Mesendoderm (in vitro differentiated cells): ENCODE measurements around the gene APOBEC2.

ENCODE experiments used
- DNase-seq: peaks from one replicate; pipeline ENCODE4 v3.0.0; 2013
- H2AK5ac ChIP-seq: 2 replicates; pipeline ENCODE4 v1.6.1; 2013; ENCODE audit warnings: low read length, inconsistent platforms
- H2BK120ac ChIP-seq: 2 replicates; pipeline ENCODE4 v1.6.1; 2013; ENCODE audit warnings: low read depth, mild to moderate bottlenecking, low read length, moderate library complexity, mixed read lengths
- H2BK15ac ChIP-seq: replicated peaks from 2 replicates; pipeline ENCODE4 v1.6.1; 2013; ENCODE audit warnings: low read depth, mild to moderate bottlenecking, moderate library complexity
- H2BK5ac ChIP-seq: 2 replicates; pipeline ENCODE4 v1.6.1; 2013; ENCODE audit warnings: low read length, inconsistent platforms
- H3K18ac ChIP-seq: 2 replicates; pipeline ENCODE4 v1.6.1; 2013; ENCODE audit warnings: mild to moderate bottlenecking, low read length, mixed read lengths
- H3K23ac ChIP-seq: one replicate; pipeline ENCODE4 v1.6.1; 2013; ENCODE audit warnings: low read length
- H3K27ac ChIP-seq: 2 replicates; pipeline ENCODE4 v1.5.1; 2013; ENCODE audit warnings: low read depth, mild to moderate bottlenecking, inconsistent platforms, low read length, moderate library complexity
- H3K27me3 ChIP-seq: 2 replicates; pipeline ENCODE4 v1.6.1; 2013; ENCODE audit warnings: low read length, control low read depth, mild to moderate bottlenecking, inconsistent platforms; ENCODE audit not compliant: insufficient read depth, poor library complexity
- H3K36me3 ChIP-seq: 2 replicates; pipeline ENCODE4 v1.6.1; 2013; ENCODE audit warnings: low read length, inconsistent platforms; ENCODE audit not compliant: control insufficient read depth, insufficient read depth
- H3K4ac ChIP-seq: one replicate; pipeline ENCODE4 v1.6.1; 2013; ENCODE audit warnings: low read depth, mild to moderate bottlenecking, low read length, moderate library complexity
- H3K4me1 ChIP-seq: 2 replicates; pipeline ENCODE4 v1.6.1; 2013; ENCODE audit warnings: low read depth, low read length, inconsistent platforms; ENCODE audit not compliant: control insufficient read depth
- H3K4me2 ChIP-seq: 2 replicates; pipeline ENCODE4 v1.6.1; 2013; ENCODE audit warnings: low read length
- H3K4me3 ChIP-seq: 2 replicates; pipeline ENCODE4 v1.5.1; 2013; ENCODE audit warnings: mild to moderate bottlenecking, low read length
- H3K56ac ChIP-seq: one replicate; pipeline ENCODE4 v1.6.1; 2013; ENCODE audit warnings: low read length
- H3K79me1 ChIP-seq: 2 replicates; pipeline ENCODE4 v1.6.1; 2013; ENCODE audit warnings: low read length, inconsistent platforms
- H3K79me2 ChIP-seq: 2 replicates; pipeline ENCODE4 v1.6.1; 2013; ENCODE audit warnings: mild to moderate bottlenecking, low read length; ENCODE audit not compliant: control insufficient read depth, insufficient read depth
- H3K9ac ChIP-seq: 2 replicates; pipeline ENCODE4 v1.6.1; 2013; ENCODE audit warnings: low read length, inconsistent platforms
- H4K5ac ChIP-seq: one replicate; pipeline ENCODE4 v1.6.1; 2013; ENCODE audit warnings: low read length
- H4K8ac ChIP-seq: one replicate; pipeline ENCODE4 v1.6.1; 2013; ENCODE audit warnings: low read depth, mild to moderate bottlenecking, control low read depth, low read length, moderate library complexity
- WGBS: extraction: QIAGEN DNeasy Blood & Tissue Kit; methylation state at CpG from one replicate; pipeline ENCODE4 v1.1.7; 2013; ENCODE audit warnings: low lambda C conversion rate, missing lambda C conversion rate; ENCODE audit not compliant: insufficient coverage; ENCODE audit errors: extremely low coverage; 5-methylcytosine and 5-hydroxymethylcytosine counted together

APOBEC2 gene

DNA sequence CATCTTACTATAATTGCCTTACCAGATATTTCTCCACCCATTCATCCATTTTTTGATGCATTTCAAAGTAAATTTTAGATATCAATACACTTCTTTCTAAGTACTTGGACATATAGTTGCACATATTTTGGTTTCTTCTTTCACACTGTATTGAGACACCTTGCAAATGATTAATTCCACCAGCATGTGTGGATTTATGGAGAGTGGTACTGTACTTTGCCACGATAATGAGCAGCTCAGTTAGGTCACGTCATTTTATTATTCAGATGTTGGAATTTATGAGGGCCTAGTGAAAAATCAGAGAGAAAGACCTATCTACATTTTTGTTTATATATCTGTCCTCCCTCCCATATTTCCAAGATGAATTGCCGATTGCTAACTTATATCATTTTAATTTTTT, 25.1 kb downstream of the APOBEC2 start:
- H3K36me3 ChIP-seq = peaks cover 5% of the 10 kb centered on the region
- DNase-seq = no peak

DNA sequence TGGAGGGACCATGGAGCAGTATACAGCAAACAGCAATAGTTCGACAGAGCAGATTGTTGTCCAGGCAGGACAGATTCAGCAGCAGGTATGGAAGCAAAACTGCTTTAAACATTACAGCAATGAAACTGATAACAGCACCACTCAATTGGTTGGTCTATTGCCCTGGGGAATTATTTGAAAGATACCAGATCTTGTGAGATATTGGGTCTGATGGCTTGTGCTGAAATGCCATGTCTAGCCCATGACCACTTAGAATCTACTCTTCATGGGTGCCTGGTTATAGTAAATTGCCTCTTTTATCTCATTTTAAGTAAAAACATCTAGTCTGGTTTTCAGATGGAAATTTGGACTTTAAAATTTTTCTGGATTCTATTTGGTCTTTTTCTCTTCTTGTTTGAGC, 26.1 kb downstream of the APOBEC2 start:
- Histone ChIP-seq H3K27ac (no peak overlapping the region), H3K56ac (no peak overlapping the region), H3K79me2 (peaks cover 53% of the 10 kb centered on the region), H4K8ac (no peak overlapping the region), H3K18ac (no peak overlapping the region), H3K23ac (no peak overlapping the region), H3K4me3 (no peak overlapping the region), H2BK5ac (no peak overlapping the region), H3K4me2 (no peak overlapping the region), H3K27me3 (no peaks in the 10 kb centered on the region), H2AK5ac (no peak overlapping the region), H2BK120ac (no peak overlapping the region), H3K79me1 (peaks cover 14% of the 10 kb centered on the region), H3K36me3 (peaks cover 5% of the 10 kb centered on the region), H3K9ac (no peak overlapping the region), H2BK15ac (no peak overlapping the region), H4K5ac (no peak overlapping the region), H3K4me1 (no peaks in the 10 kb centered on the region), H3K4ac (no peak overlapping the region)
- DNase-seq = no peak
- WGBS = no CpG with 5 or more reads among the region's 1 CpG

More for the DNA sequence above, 25.1 kb downstream of the APOBEC2 start:
- no peaks in the 10 kb centered on the region for H3K4me1 ChIP-seq
- no peak overlapping the region for H3K27ac ChIP-seq
- H3K9ac ChIP-seq = no peak overlapping the region
- no peak overlapping the region for H3K56ac ChIP-seq
- H3K18ac ChIP-seq = no peak overlapping the region
- H2BK5ac ChIP-seq = no peak overlapping the region
- no peak overlapping the region for H4K8ac ChIP-seq
- no peak overlapping the region for H3K4me3 ChIP-seq
- H3K23ac ChIP-seq = no peak overlapping the region
- H2BK15ac ChIP-seq = no peak overlapping the region
- WGBS = no CpG with 5 or more reads among the region's 3 CpGs
- H3K4me2 ChIP-seq = no peak overlapping the region
- no peak overlapping the region for H3K4ac ChIP-seq
- no peak overlapping the region for H4K5ac ChIP-seq
- H2AK5ac ChIP-seq = no peak overlapping the region
- H3K79me2 ChIP-seq = peaks cover 61% of the 10 kb centered on the region
- H3K27me3 ChIP-seq = no peaks in the 10 kb centered on the region
- no peak overlapping the region for H2BK120ac ChIP-seq
- peaks cover 10% of the 10 kb centered on the region for H3K79me1 ChIP-seq

DNA sequence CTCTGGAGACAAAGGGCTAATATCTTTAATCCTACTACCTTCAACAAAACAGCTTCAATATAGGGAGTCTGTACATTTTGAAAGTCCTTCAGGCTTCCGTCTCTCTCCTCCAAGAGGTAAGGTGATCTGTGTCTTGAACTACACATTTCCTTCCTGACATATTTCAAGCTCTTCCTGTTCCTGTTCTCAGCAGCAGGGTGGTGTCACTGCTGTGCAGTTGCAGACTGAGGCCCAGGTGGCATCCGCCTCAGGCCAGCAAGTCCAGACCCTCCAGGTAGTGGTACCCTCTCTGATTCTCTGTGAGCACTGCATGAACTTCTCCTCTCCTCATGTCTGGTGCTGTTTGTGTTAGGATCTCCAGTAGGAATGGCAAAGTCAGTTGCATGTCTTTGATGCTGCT, 27.6 kb downstream of the APOBEC2 start:
- no peak overlapping the region for H3K18ac ChIP-seq
- peaks cover 37% of the 10 kb centered on the region for H3K79me2 ChIP-seq
- peaks cover 5% of the 10 kb centered on the region for H3K36me3 ChIP-seq
- no peak overlapping the region for H3K27ac ChIP-seq
- no peak overlapping the region for H2BK15ac ChIP-seq
- no peak overlapping the region for H3K4ac ChIP-seq
- no peak overlapping the region for H2BK120ac ChIP-seq
- no peak overlapping the region for H3K23ac ChIP-seq
- no peak overlapping the region for H4K5ac ChIP-seq
- no peaks in the 10 kb centered on the region for H3K27me3 ChIP-seq
- no peak for DNase-seq
- no peak overlapping the region for H3K4me3 ChIP-seq
- no CpG with 5 or more reads among the region's 2 CpGs for WGBS
- no peaks in the 10 kb centered on the region for H3K4me1 ChIP-seq
- no peak overlapping the region for H4K8ac ChIP-seq
- H3K4me2 ChIP-seq = no peak overlapping the region
- H2BK5ac ChIP-seq = no peak overlapping the region
- no peak overlapping the region for H3K9ac ChIP-seq
- H2AK5ac ChIP-seq = no peak overlapping the region
- H3K79me1 ChIP-seq = peaks cover 14% of the 10 kb centered on the region
- no peak overlapping the region for H3K56ac ChIP-seq

DNA sequence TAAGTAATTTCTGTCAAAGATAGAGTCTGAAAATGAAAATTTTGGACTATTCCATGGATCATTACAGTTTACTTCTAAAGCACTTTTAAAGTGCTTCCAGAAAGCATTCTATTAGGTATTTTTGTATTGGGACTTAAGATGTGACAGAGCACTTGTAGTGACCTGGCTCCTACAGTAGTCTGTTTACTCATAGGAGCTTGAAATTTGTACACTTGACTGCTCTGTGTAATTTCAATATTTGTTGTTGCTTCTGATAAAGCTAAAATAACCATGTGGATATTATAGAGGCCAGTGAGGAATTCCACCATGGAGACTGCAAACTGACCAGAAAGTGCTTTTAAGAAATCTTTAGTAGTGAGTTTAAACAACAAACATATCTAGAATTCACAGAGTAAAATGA, 30.1 kb downstream of the APOBEC2 start:
- no peak for DNase-seq
- peaks cover 16% of the 10 kb centered on the region for H3K79me1 ChIP-seq
- H3K4me1 ChIP-seq = no peaks in the 10 kb centered on the region
- H3K4ac ChIP-seq = no peak overlapping the region
- H4K8ac ChIP-seq = no peak overlapping the region
- peaks cover 19% of the 10 kb centered on the region for H3K79me2 ChIP-seq
- no peak overlapping the region for H3K56ac ChIP-seq
- no peak overlapping the region for H2BK120ac ChIP-seq
- H3K27ac ChIP-seq = no peak overlapping the region
- H3K36me3 ChIP-seq = peaks cover 5% of the 10 kb centered on the region
- no peak overlapping the region for H4K5ac ChIP-seq
- H2BK5ac ChIP-seq = no peak overlapping the region
- no peak overlapping the region for H3K18ac ChIP-seq
- no peak overlapping the region for H3K4me3 ChIP-seq
- H3K23ac ChIP-seq = no peak overlapping the region
- no peak overlapping the region for H3K4me2 ChIP-seq
- no peaks in the 10 kb centered on the region for H3K27me3 ChIP-seq
- no peak overlapping the region for H3K9ac ChIP-seq
- H2BK15ac ChIP-seq = no peak overlapping the region
- no peak overlapping the region for H2AK5ac ChIP-seq

DNA sequence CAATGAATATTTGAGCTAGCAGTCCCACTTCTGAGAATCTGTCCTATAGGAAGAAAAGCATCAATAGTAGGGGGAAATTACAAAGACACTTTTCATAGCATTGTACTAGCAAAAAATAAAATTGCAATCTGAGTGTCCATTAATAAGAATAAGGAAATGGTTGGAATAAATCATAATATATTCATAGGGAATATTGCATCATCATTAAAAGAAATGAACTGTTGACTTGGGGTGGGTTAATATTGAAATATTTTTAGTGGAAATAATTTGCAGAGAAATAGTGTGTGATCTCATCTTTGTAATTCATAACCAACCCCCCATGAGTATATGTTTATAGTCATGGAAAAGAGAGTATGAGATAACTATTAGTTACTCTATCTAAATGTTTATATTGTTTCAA, 32.2 kb downstream of the APOBEC2 start:
- no peaks in the 10 kb centered on the region for H3K27me3 ChIP-seq
- no peak overlapping the region for H2BK120ac ChIP-seq
- no peak overlapping the region for H3K9ac ChIP-seq
- DNase-seq = no peak
- H2AK5ac ChIP-seq = no peak overlapping the region
- no peak overlapping the region for H4K8ac ChIP-seq
- no peak overlapping the region for H3K23ac ChIP-seq
- H3K18ac ChIP-seq = no peak overlapping the region
- no peak overlapping the region for H3K27ac ChIP-seq
- H3K56ac ChIP-seq = no peak overlapping the region
- no peaks in the 10 kb centered on the region for H3K4me1 ChIP-seq
- peaks cover 7% of the 10 kb centered on the region for H3K36me3 ChIP-seq
- H3K4me3 ChIP-seq = no peak overlapping the region
- H2BK15ac ChIP-seq = no peak overlapping the region
- H2BK5ac ChIP-seq = no peak overlapping the region
- H3K79me2 ChIP-seq = peaks cover 8% of the 10 kb centered on the region
- no peak overlapping the region for H4K5ac ChIP-seq
- no peak overlapping the region for H3K4ac ChIP-seq
- H3K4me2 ChIP-seq = no peak overlapping the region
- peaks cover 11% of the 10 kb centered on the region for H3K79me1 ChIP-seq

DNA sequence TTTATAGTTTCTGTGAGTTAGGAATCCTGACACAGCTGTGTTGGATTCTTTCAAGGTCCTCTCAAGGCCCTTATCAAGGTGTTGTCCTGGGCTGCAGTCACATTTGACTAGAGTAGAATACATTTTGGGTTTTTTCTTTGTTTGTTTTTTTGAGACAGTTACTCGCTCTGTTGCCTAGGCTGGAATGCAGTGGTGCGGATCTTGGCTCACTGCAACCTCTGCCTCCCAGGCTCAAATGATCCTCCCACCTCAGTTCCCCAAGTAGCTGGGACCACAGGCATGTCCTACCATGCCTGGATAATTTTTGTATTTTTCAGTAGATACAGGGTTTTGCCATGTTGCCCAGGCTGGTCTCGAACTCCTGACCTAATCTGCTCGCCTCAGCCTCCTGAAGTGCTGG, 35.4 kb downstream of the APOBEC2 start:
- Histone ChIP-seq H3K36me3 (peaks cover 10% of the 10 kb centered on the region), H2AK5ac (no peak overlapping the region), H3K4me1 (no peaks in the 10 kb centered on the region), H3K23ac (no peak overlapping the region), H2BK15ac (no peak overlapping the region), H4K5ac (no peak overlapping the region), H3K79me1 (peaks cover 4% of the 10 kb centered on the region), H4K8ac (no peak overlapping the region), H3K56ac (no peak overlapping the region), H2BK120ac (no peak overlapping the region), H3K18ac (no peak overlapping the region), H3K4me2 (no peak overlapping the region), H3K27ac (no peak overlapping the region), H3K4me3 (no peak overlapping the region), H3K9ac (no peak overlapping the region), H3K27me3 (no peaks in the 10 kb centered on the region), H2BK5ac (no peak overlapping the region), H3K79me2 (no peaks in the 10 kb centered on the region), H3K4ac (no peak overlapping the region)
- no CpG with 5 or more reads among the region's 4 CpGs for WGBS
- DNase-seq = peak; percentile 13
